ENCODE data around the gene PRRT3. TPM values are rescaled to one million over a fixed set of nuclear protein-coding genes. Genes with fewer than 3 reads are reported as not detected.

PRRT3 gene
- total and polyA plus RNA-seq, 2 donors (not counting 1 experiment from before 2014, with no cell fraction given) = 3.1 to 3.8 TPM

DNA sequence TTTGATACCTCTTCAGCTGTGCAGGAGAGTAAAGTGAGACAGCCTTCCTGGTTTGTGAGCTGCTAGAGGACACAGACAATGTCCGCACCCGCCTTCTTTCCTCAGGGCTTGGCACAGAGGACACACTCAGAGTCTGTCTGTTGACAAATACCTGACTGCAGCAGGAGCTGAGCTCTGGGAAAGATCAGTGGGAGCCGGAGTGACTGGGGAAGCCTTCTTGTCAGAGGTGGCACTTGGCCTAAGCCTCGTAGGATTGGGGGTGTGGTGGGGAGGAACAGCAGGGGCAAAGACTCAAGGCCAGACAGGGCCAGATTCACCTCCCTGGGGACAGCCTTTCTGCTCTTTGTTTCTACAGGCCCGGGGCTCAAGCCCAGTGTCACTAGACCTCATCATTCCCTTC, 38.6 kb downstream of the PRRT3 start:
- Histone ChIP-seq H2AFZ (ENCODE audit: low read length) (no peak overlapping the region), H3K4me2 (ENCODE audit: extremely low read depth, insufficient read depth, low read length) (no peak overlapping the region), H3K9me3 (ENCODE audit: control insufficient read depth, insufficient read depth, low read depth, low read length) (no peaks in the 10 kb centered on the region), H3K36me3 (ENCODE audit: control insufficient read depth, insufficient read depth, low read length) (peaks cover 2% of the 10 kb centered on the region), H3K4me3 (replicated peaks in 1 of 4; ENCODE audit: control extremely low read depth in 1 of 4, insufficient read depth in 1 of 4, low read depth in 3 of 4, low read length in 4 of 4) (no peak overlapping the region), H4K20me1 (ENCODE audit: control insufficient read depth, extremely low read depth, insufficient read depth, low read length) (no peaks in the 10 kb centered on the region), H3K27ac (ENCODE audit: insufficient read depth, low read length) (no peak overlapping the region), H3K27me3 (ENCODE audit: control insufficient read depth, insufficient read depth, low read length) (no peaks in the 10 kb centered on the region), H3K4me1 (ENCODE audit: control insufficient read depth, extremely low read depth, insufficient read depth, low read length) (peaks cover 13% of the 10 kb centered on the region), H3K79me2 (ENCODE audit: control insufficient read depth, insufficient read depth, low read length) (peaks cover 4% of the 10 kb centered on the region), H3K9ac (ENCODE audit: insufficient read depth, low read length) (no peak overlapping the region)
- TF ChIP-seq EZH2 (IDR thresholded peaks at IDR 0.05; ENCODE audit: low read length, missing control alignments) (no peak), CTCF (conservative IDR thresholded peaks at IDR 0.05 in 1 of 2, IDR thresholded peaks at IDR 0.05 in 1 of 2; ENCODE audit: low read depth in 1 of 2, low read length in 2 of 2) (no peak)
- DNase-seq (ENCODE audit: low read depth in 2 of 2) = no peak

DNA sequence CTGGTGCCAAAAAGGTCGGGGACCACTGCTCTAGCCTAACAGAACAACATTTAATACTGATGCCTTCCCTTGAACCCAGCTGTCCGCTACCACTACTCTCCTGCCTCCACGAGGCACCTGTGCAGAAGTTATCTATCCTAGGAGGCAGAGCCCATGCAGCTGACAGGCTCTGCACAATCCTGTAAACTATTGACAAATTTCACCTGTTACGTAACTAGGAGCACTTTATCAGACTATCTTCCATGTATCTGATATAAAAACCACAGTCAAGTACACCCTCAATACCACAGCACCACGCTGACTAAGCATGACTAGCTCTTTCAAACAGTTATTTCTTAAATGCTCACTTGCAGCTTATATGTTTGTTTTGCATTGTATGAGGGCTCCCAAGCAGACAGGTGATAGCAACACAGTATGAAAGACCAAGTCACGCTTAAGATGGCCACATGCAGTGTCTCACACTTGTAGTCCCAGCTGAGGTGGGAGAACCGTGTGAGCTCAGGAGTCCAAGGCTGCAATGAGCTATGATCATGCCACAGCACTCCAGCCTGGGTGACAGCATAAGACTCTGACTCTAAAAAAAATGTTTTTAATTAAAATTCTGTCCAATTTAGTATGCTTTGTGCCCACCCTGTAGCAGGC, 39.8 kb downstream of the PRRT3 start:
- Histone ChIP-seq H3K27ac (ENCODE audit: insufficient read depth, low read length) (no peak overlapping the region), H3K4me2 (ENCODE audit: extremely low read depth, insufficient read depth, low read length) (no peak overlapping the region), H4K20me1 (ENCODE audit: control insufficient read depth, extremely low read depth, insufficient read depth, low read length) (no peaks in the 10 kb centered on the region), H3K4me1 (ENCODE audit: control insufficient read depth, extremely low read depth, insufficient read depth, low read length) (peaks cover 13% of the 10 kb centered on the region), H3K9ac (ENCODE audit: insufficient read depth, low read length) (no peak overlapping the region), H3K4me3 (replicated peaks in 1 of 4; ENCODE audit: control extremely low read depth in 1 of 4, insufficient read depth in 1 of 4, low read depth in 3 of 4, low read length in 4 of 4) (no peak overlapping the region), H2AFZ (ENCODE audit: low read length) (no peak overlapping the region), H3K27me3 (ENCODE audit: control insufficient read depth, insufficient read depth, low read length) (no peaks in the 10 kb centered on the region), H3K79me2 (ENCODE audit: control insufficient read depth, insufficient read depth, low read length) (no peaks in the 10 kb centered on the region), H3K36me3 (ENCODE audit: control insufficient read depth, insufficient read depth, low read length) (no peaks in the 10 kb centered on the region), H3K9me3 (ENCODE audit: control insufficient read depth, insufficient read depth, low read depth, low read length) (no peaks in the 10 kb centered on the region)
- TF ChIP-seq CTCF (conservative IDR thresholded peaks at IDR 0.05 in 1 of 2, IDR thresholded peaks at IDR 0.05 in 1 of 2; ENCODE audit: low read depth in 1 of 2, low read length in 2 of 2) (no peak), EZH2 (IDR thresholded peaks at IDR 0.05; ENCODE audit: low read length, missing control alignments) (no peak)
- peak; percentile 56 to 84 for DNase-seq (ENCODE audit: low read depth in 2 of 2)

DNA sequence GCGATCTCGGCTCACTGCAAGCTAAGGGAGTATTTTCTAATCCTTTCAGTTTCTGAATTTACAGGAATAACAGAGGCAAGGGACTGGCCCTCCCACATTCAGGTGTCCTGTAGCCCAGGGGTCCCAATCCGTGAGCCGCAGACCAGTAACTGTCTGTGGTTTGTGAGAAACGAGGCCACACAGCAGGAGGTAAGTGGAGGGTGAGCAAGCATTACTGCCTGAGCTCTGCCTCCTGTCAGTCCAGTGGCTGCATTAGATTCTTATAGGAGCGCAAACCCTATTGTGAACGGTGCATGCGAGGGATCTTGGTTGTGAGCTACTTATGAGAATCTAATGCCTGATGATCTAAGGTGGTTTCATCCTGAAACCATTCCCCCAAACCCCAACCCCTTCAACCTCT, 40.3 kb downstream of the PRRT3 start:
- no peak for TF ChIP-seq EZH2 (IDR thresholded peaks at IDR 0.05; ENCODE audit: low read length, missing control alignments)
- TF ChIP-seq CTCF (conservative IDR thresholded peaks at IDR 0.05 in 1 of 2, IDR thresholded peaks at IDR 0.05 in 1 of 2; ENCODE audit: low read depth in 1 of 2, low read length in 2 of 2) = no peak
- Histone ChIP-seq H3K9ac (ENCODE audit: insufficient read depth, low read length) (no peak overlapping the region), H3K9me3 (ENCODE audit: control insufficient read depth, insufficient read depth, low read depth, low read length) (no peaks in the 10 kb centered on the region), H3K36me3 (ENCODE audit: control insufficient read depth, insufficient read depth, low read length) (no peaks in the 10 kb centered on the region), H3K4me1 (ENCODE audit: control insufficient read depth, extremely low read depth, insufficient read depth, low read length) (peaks cover 13% of the 10 kb centered on the region), H3K4me2 (ENCODE audit: extremely low read depth, insufficient read depth, low read length) (no peak overlapping the region), H3K4me3 (replicated peaks in 1 of 4; ENCODE audit: control extremely low read depth in 1 of 4, insufficient read depth in 1 of 4, low read depth in 3 of 4, low read length in 4 of 4) (no peak overlapping the region), H3K27ac (ENCODE audit: insufficient read depth, low read length) (no peak overlapping the region), H3K79me2 (ENCODE audit: control insufficient read depth, insufficient read depth, low read length) (no peaks in the 10 kb centered on the region), H2AFZ (ENCODE audit: low read length) (no peak overlapping the region), H3K27me3 (ENCODE audit: control insufficient read depth, insufficient read depth, low read length) (no peaks in the 10 kb centered on the region), H4K20me1 (ENCODE audit: control insufficient read depth, extremely low read depth, insufficient read depth, low read length) (no peaks in the 10 kb centered on the region)
- DNase-seq (ENCODE audit: low read depth in 2 of 2) = no peak

Measured in fibroblast of lung (primary cell).